ENCODE data around the gene STYXL1. TPM values are rescaled to one million over a fixed set of nuclear protein-coding genes. Genes with fewer than 3 reads are reported as not detected.

STYXL1 gene
- total RNA-seq, 2 donors from 2014 or later: 69.8 to 72.0 TPM

- DNase-seq: no peak
- no peaks in the 10 kb centered on the region for H3K4me1 Mint-ChIP-seq
- Histone ChIP-seq H3K27ac (ENCODE audit: low read depth, low read length) (no peak overlapping the region), H3K4me1 (ENCODE audit: control insufficient read depth, insufficient read depth, low read length) (no peaks in the 10 kb centered on the region), H3K9ac (ENCODE audit: extremely low read depth, low read length, poor library complexity, severe bottlenecking) (no peak overlapping the region), H3K9me3 (ENCODE audit: control insufficient read depth, low read length) (no peaks in the 10 kb centered on the region), H3K4me3 (ENCODE audit: low read length) (no peak overlapping the region), H3K36me3 (ENCODE audit: control insufficient read depth, insufficient read depth, low read length) (peaks cover 42% of the 10 kb centered on the region), H3K27me3 (ENCODE audit: control insufficient read depth, insufficient read depth, low read length, poor library complexity, severe bottlenecking) (no peaks in the 10 kb centered on the region)
- no peaks in the 10 kb centered on the region for H3K27me3 Mint-ChIP-seq (ENCODE audit: insufficient read depth)
- no peaks in the 10 kb centered on the region for H3K9me3 Mint-ChIP-seq
- H3K4me3 Mint-ChIP-seq: no peak overlapping the region
- 93 to 97% methylated on average over 10 to 14 of the region's 14 CpGs for WGBS, 2 experiments (ENCODE audit: insufficient coverage in 1 of 2, insufficient read length in 1 of 2)
- no peak for TF ChIP-seq CTCF (conservative IDR thresholded peaks at IDR 0.05)
- peaks cover 52% of the 10 kb centered on the region for H3K36me3 Mint-ChIP-seq (ENCODE audit: low read depth)
- no peak overlapping the region for H3K27ac Mint-ChIP-seq
Observed at GRCh38 chr7:76066716-76067503, 19.1 kb upstream of the STYXL1 start.

- Histone ChIP-seq H3K4me1 (ENCODE audit: control insufficient read depth, insufficient read depth, low read length) (no peaks in the 10 kb centered on the region), H3K9ac (ENCODE audit: extremely low read depth, low read length, poor library complexity, severe bottlenecking) (no peak overlapping the region), H3K4me3 (ENCODE audit: low read length) (no peak overlapping the region), H3K27ac (ENCODE audit: low read depth, low read length) (no peak overlapping the region), H3K36me3 (ENCODE audit: control insufficient read depth, insufficient read depth, low read length) (peaks cover 55% of the 10 kb centered on the region), H3K9me3 (ENCODE audit: control insufficient read depth, low read length) (no peaks in the 10 kb centered on the region), H3K27me3 (ENCODE audit: control insufficient read depth, insufficient read depth, low read length, poor library complexity, severe bottlenecking) (no peaks in the 10 kb centered on the region)
- no peaks in the 10 kb centered on the region for H3K27me3 Mint-ChIP-seq (ENCODE audit: insufficient read depth)
- H3K27ac Mint-ChIP-seq: no peak overlapping the region
- H3K4me1 Mint-ChIP-seq: no peaks in the 10 kb centered on the region
- no peak overlapping the region for H3K4me3 Mint-ChIP-seq
- H3K36me3 Mint-ChIP-seq (ENCODE audit: low read depth): peaks cover 66% of the 10 kb centered on the region
- WGBS, 2 experiments (ENCODE audit: insufficient coverage in 1 of 2, insufficient read length in 1 of 2): 93 to 95% methylated on average over 11 to 14 of the region's 14 CpGs
- no peaks in the 10 kb centered on the region for H3K9me3 Mint-ChIP-seq
- DNase-seq: no peak
- TF ChIP-seq CTCF (conservative IDR thresholded peaks at IDR 0.05): no peak
Observed at GRCh38 chr7:76065016-76065612, 17.3 kb upstream of the STYXL1 start.

- H3K4me3 ChIP-seq (ENCODE audit: low read length): no peak overlapping the region
- Mint-ChIP-seq H3K27ac (no peak overlapping the region), H3K27me3 (ENCODE audit: insufficient read depth) (no peaks in the 10 kb centered on the region), H3K9me3 (no peaks in the 10 kb centered on the region), H3K4me3 (no peak overlapping the region), H3K4me1 (no peaks in the 10 kb centered on the region), H3K36me3 (ENCODE audit: low read depth) (peaks cover 72% of the 10 kb centered on the region)
- WGBS, 2 experiments (ENCODE audit: insufficient coverage in 1 of 2, insufficient read length in 1 of 2): 96 to 97% methylated on average over 15 to 24 of the region's 24 CpGs
- no peak for DNase-seq
- H3K36me3 ChIP-seq (ENCODE audit: control insufficient read depth, insufficient read depth, low read length): peaks cover 62% of the 10 kb centered on the region
- H3K27ac ChIP-seq (ENCODE audit: low read depth, low read length): no peak overlapping the region
- no peak for TF ChIP-seq CTCF (conservative IDR thresholded peaks at IDR 0.05)
- H3K27me3 ChIP-seq (ENCODE audit: control insufficient read depth, insufficient read depth, low read length, poor library complexity, severe bottlenecking): no peaks in the 10 kb centered on the region
- H3K4me1 ChIP-seq (ENCODE audit: control insufficient read depth, insufficient read depth, low read length): no peaks in the 10 kb centered on the region
- H3K9ac ChIP-seq (ENCODE audit: extremely low read depth, low read length, poor library complexity, severe bottlenecking): no peak overlapping the region
- no peaks in the 10 kb centered on the region for H3K9me3 ChIP-seq (ENCODE audit: control insufficient read depth, low read length)
Observed at GRCh38 chr7:76064208-76064970, 16.6 kb upstream of the STYXL1 start.
